A549 (cell line): ENCODE data around the gene CORO2A. TPM values are rescaled to one million over a fixed set of nuclear protein-coding genes. Genes with fewer than 3 reads are reported as not detected.

ENCODE experiments used
- ATAC-seq, 2 experiments: fragments of 200-7000 bp in 1 of 2; fragments of >200 bp in 1 of 2; cut with Nextera tagmentation in 1 of 2; cut with Tn5 transposase in 1 of 2; 3 replicates each; pipeline versions ENCODE4 v1.8.0 to v1.9.1; 2018 to 2020; ENCODE audit warnings: mild to moderate bottlenecking in 1 of 2, moderate library complexity in 1 of 2
- CTCF ChIA-PET: fragments of 300-600 bp; sonication (Branson Sonifier 250); formaldehyde crosslinking; extraction: SDS; loops from one replicate; lab custom pipeline; 2021; ENCODE audit warnings: antibody characterized with exemption, inconsistent platforms; lab: Yijun Ruan, JAX
- POLR2A ChIA-PET: fragments of 350-600 bp; formaldehyde crosslinking; extraction: SDS; loops from one replicate; lab custom pipeline; 2021; ENCODE audit warnings: antibody characterized with exemption, inconsistent platforms; lab: Yijun Ruan, JAX
- DNase-seq, 2 experiments: peaks; one replicate each; pipeline versions ENCODE4 v3.0.0 to v3.0.0-alpha.2; 2011 to 2016; ENCODE audit warnings: low read depth in 1 of 2, low spot score in 1 of 2
- FAIRE-seq: peaks from 2 replicates; lab custom pipeline; 2011; peaks lifted over from hg19 to GRCh38; lab: Jason Lieb, UNC
- H3K27ac ChIP-seq, 2 experiments: fragments of >200 bp; sonication (Bioruptor Twin); formaldehyde crosslinking; 3 replicates each; pipeline ENCODE4 v1.5.1; 2016 to 2017
- H3K4me1 ChIP-seq: fragments of >200 bp; sonication (Bioruptor Twin); formaldehyde crosslinking; 3 replicates; pipeline ENCODE4 v1.6.1; 2016
- H3K4me2 ChIP-seq: fragments of >200 bp; sonication (Bioruptor Twin); formaldehyde crosslinking; 3 replicates; pipeline ENCODE4 v1.6.1; 2016
- H3K4me3 ChIP-seq: fragments of >200 bp; sonication (Bioruptor Twin); formaldehyde crosslinking; 3 replicates; pipeline ENCODE4 v1.5.1; 2016
- H3K9me3 ChIP-seq: fragments of >200 bp; sonication (Bioruptor Twin); formaldehyde crosslinking; 3 replicates; pipeline ENCODE4 v1.6.1; 2016
- BCL3 ChIP-seq: fragments of >200 bp; sonication (Bioruptor Twin); formaldehyde crosslinking; IDR thresholded peaks from 3 replicates; pipeline ENCODE4 v1.6.1; 2016
- BHLHE40 ChIP-seq: IDR thresholded peaks from 2 replicates; pipeline ENCODE4 v1.6.1; 2012; ENCODE audit warnings: low read depth, low read length, inconsistent platforms
- CBX2 ChIP-seq: fragments of 200-600 bp; sonication (generic); IDR thresholded peaks from 2 replicates; pipeline ENCODE4 v1.6.1; 2016; ENCODE audit warnings: low read depth, mild to moderate bottlenecking, borderline replicate concordance
- CBX8 ChIP-seq: fragments of 200-600 bp; sonication (generic); IDR thresholded peaks from 2 replicates; pipeline ENCODE4 v1.6.1; 2016
- CHD4 ChIP-seq: fragments of 200-600 bp; sonication (generic); IDR thresholded peaks from 2 replicates; pipeline ENCODE4 v1.6.1; 2016; ENCODE audit warnings: antibody characterized with exemption, mild to moderate bottlenecking, borderline replicate concordance
- CTCF ChIP-seq: fragments of >200 bp; sonication (Bioruptor Twin); formaldehyde crosslinking; IDR thresholded peaks from 3 replicates; pipeline ENCODE4 v1.5.1; 2016
- ESRRA ChIP-seq: fragments of 150-350 bp; IDR thresholded peaks from 2 replicates; pipeline ENCODE4 v1.6.1; 2014; ENCODE audit warnings: mild to moderate bottlenecking, low read length, borderline replicate concordance
- FOXS1 ChIP-seq: fragments of 250-450 bp; sonication (Bioruptor Pico); IDR thresholded peaks from 2 replicates; pipeline ENCODE4 v1.5.0; 2020; ENCODE audit warnings: mild to moderate bottlenecking, moderate library complexity
- HDAC2 ChIP-seq: fragments of 200-600 bp; sonication (generic); IDR thresholded peaks from 2 replicates; pipeline ENCODE4 v1.6.1; 2016
- HOXA7 ChIP-seq: fragments of 250-450 bp; sonication (Bioruptor Pico); IDR thresholded peaks from 2 replicates; pipeline ENCODE4 v1.5.0; 2020; ENCODE audit warnings: mild to moderate bottlenecking, moderate library complexity
- HOXB13 ChIP-seq: fragments of 250-450 bp; sonication (Bioruptor Pico); IDR thresholded peaks from 2 replicates; pipeline ENCODE4 v1.5.0; 2020; ENCODE audit warnings: low read depth, mild to moderate bottlenecking, moderate library complexity
- KDM1A ChIP-seq: fragments of 200-600 bp; sonication (generic); IDR thresholded peaks from 2 replicates; pipeline ENCODE4 v1.6.1; 2016; ENCODE audit warnings: low read depth, mild to moderate bottlenecking
- MYC ChIP-seq: IDR thresholded peaks from 2 replicates; pipeline ENCODE4 v1.6.1; 2012; ENCODE audit warnings: mild to moderate bottlenecking, inconsistent platforms, low read length, improper control_type of control experiment, borderline replicate concordance
- NPAS2 ChIP-seq: fragments of 250-450 bp; sonication (Bioruptor Pico); IDR thresholded peaks from 2 replicates; pipeline ENCODE4 v1.8.0; 2022; ENCODE audit warnings: mild to moderate bottlenecking, moderate library complexity, borderline replicate concordance
- PHF8 ChIP-seq: fragments of 200-600 bp; sonication (generic); IDR thresholded peaks from 2 replicates; pipeline ENCODE4 v1.6.1; 2016; ENCODE audit warnings: low read depth, mild to moderate bottlenecking, antibody characterized with exemption, moderate library complexity, borderline replicate concordance
- POLR2AphosphoS2 ChIP-seq: conservative IDR thresholded peaks from 2 replicates; pipeline ENCODE4 v1.6.1; 2012; ENCODE audit warnings: low read length, improper control_type of control experiment, inconsistent platforms
- RFX5 ChIP-seq: fragments of 450-650 bp; IDR thresholded peaks from 2 replicates; pipeline ENCODE4 v1.7.1; 2014; ENCODE audit warnings: antibody characterized with exemption, mild to moderate bottlenecking, moderate library complexity
- SMC3 ChIP-seq: fragments of >200 bp; sonication (Bioruptor Twin); formaldehyde crosslinking; IDR thresholded peaks from 3 replicates; pipeline ENCODE4 v1.6.1; 2018; ENCODE audit warnings: inconsistent platforms
- SREBF2 ChIP-seq: fragments of 450-650 bp; IDR thresholded peaks from 2 replicates; pipeline ENCODE4 v1.6.1; 2014; ENCODE audit warnings: mild to moderate bottlenecking, moderate library complexity
- TFCP2L1 ChIP-seq: fragments of 250-450 bp; sonication (Bioruptor Pico); IDR thresholded peaks from 2 replicates; pipeline ENCODE4 v1.5.0; 2021; ENCODE audit warnings: mild to moderate bottlenecking
- TP53 ChIP-seq: fragments of 250-450 bp; sonication (Bioruptor Pico); IDR thresholded peaks from 2 replicates; pipeline ENCODE4 v1.5.0; 2021; ENCODE audit warnings: mild to moderate bottlenecking, moderate library complexity
- USF2 ChIP-seq: fragments of 450-650 bp; IDR thresholded peaks from 2 replicates; pipeline ENCODE4 v1.6.1; 2014; ENCODE audit warnings: antibody characterized with exemption
- ZNF302 ChIP-seq: fragments of 250-450 bp; sonication (Bioruptor Pico); IDR thresholded peaks from 2 replicates; pipeline ENCODE4 v1.9.0; 2021; ENCODE audit warnings: inconsistent platforms, mild to moderate bottlenecking, moderate library complexity
- WGBS: methylation state at CpG from one replicate; pipeline ENCODE4 v1.1.6; 2017; ENCODE audit errors: missing lambda C conversion rate; 5-methylcytosine and 5-hydroxymethylcytosine counted together
- polyA plus RNA-seq, 4 experiments: library from polyadenylated mRNA; depleted of rRNA in 3 of 4; stranded (reverse); fragments of >200 nt; fragmentation: RNase III in 1 of 4; extraction: RNeasy Plus Mini Kit Qiagen cat#74134 plus additional on column Dnase treatment in 1 of 4; gene quantifications; 2 replicates in 3 of 4; 3 replicates in 1 of 4; pipeline ENCODE4 v1.2.3, GENCODE V29; 2011 to 2017

CORO2A gene
- polyA plus RNA-seq, 2 of the 4 experiments (the other 2 are of a cell fraction): 0.49 to 2.0 TPM

GRCh38 chr9:98142925-98143481, 49.4 kb downstream of the CORO2A start (continued):
- TF ChIP-seq BCL3: no peak
- TF ChIP-seq HOXB13 (CRISPR knock-in tag): no peak
- no peak for TF ChIP-seq CBX8
- TF ChIP-seq PHF8: no peak
- no peak for TF ChIP-seq HOXA7 (CRISPR knock-in tag)

GRCh38 chr9:98142182-98142907, 50.1 kb downstream of the CORO2A start:
- ATAC-seq (peak in 1 of 2 experiments; percentile 47; a peak in 3 of 6 replicates), DNase-seq (peak in 1 of 2 experiments; percentile 24), FAIRE-seq (no peak)
- H3K4me2 ChIP-seq: 0 out of 3 replicates have a peak overlapping the region, but pooled peaks have one; percentile 14
- peak overlapping the region; percentile 46 to 54; a peak in 4 of 6 replicates for H3K27ac ChIP-seq
- 63% methylated on average over 9 of the region's 13 CpGs for WGBS
- H3K9me3 ChIP-seq: no peaks in the 10 kb centered on the region
- CTCF ChIA-PET: interaction anchor here (0.9 to 1.5 kb wide), 3 partner anchors 23 to 122 kb away, joined by 3 to 5 read pairs (median 3); partner anchors contain the start of gene TRIM14
- peaks cover 32% of the 10 kb centered on the region for H3K4me1 ChIP-seq
- POLR2A ChIA-PET: no interaction called here
- no peak overlapping the region for H3K4me3 ChIP-seq
- TF ChIP-seq KDM1A: no peak
- TF ChIP-seq ZNF302: no peak
- no peak for TF ChIP-seq CHD4
- no peak for TF ChIP-seq CTCF
- TF ChIP-seq CBX2: no peak
- no peak for TF ChIP-seq ESRRA
- TF ChIP-seq SMC3: no peak
- TF ChIP-seq NPAS2 (CRISPR knock-in tag): no peak
- TF ChIP-seq HOXB13 (CRISPR knock-in tag): no peak
- no peak for TF ChIP-seq MYC
- TF ChIP-seq POLR2AphosphoS2: no peak
- TF ChIP-seq TFCP2L1 (CRISPR knock-in tag): no peak
- no peak for TF ChIP-seq TP53
- no peak for TF ChIP-seq HDAC2
- TF ChIP-seq RFX5: no peak
- no peak for TF ChIP-seq USF2
- no peak for TF ChIP-seq SREBF2
- no peak for TF ChIP-seq BHLHE40
- no peak for TF ChIP-seq FOXS1
